GM18508 (cell line): Measurements from ENCODE around the gene PAQR9.

Source experiments
- ATAC-seq: cut with Tn5 transposase; IDR thresholded peaks from one replicate; pipeline ENCODE4 v1.9.1; 2021; ENCODE audit warnings: moderate number of reproducible peaks; ENCODE audit not compliant: insufficient read depth, unreplicated experiment

The PAQR9 gene

GRCh38 chr3:142926368-142926944 is 37.0 kb downstream of the PAQR9 start:
- ATAC-seq, result no peak

GRCh38 chr3:142925140-142925539 is 38.3 kb downstream of the PAQR9 start:
- no peak for ATAC-seq

GRCh38 chr3:142923694-142924093 is 39.8 kb downstream of the PAQR9 start:
- no peak for ATAC-seq

DNA sequence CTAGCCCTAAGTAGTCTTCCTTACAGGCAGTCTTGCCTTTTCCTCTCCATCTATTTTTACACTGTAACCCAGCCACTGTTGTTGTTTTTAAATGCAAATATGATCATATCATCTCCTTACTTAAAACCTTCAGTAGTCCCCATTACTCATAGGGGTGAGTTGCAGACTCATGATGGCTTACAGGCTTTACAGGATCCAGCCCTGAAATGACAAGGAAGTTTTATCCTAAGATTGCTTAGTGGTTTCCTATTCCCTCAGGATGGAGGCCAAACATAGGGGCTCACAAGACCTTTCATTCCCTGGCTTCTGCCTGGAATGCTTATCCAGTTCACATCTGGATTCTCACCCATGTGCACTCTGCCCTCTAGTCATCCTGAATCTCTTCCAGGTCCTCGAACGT is 46.9 kb downstream of the PAQR9 start:
- ATAC-seq, result no peak

DNA sequence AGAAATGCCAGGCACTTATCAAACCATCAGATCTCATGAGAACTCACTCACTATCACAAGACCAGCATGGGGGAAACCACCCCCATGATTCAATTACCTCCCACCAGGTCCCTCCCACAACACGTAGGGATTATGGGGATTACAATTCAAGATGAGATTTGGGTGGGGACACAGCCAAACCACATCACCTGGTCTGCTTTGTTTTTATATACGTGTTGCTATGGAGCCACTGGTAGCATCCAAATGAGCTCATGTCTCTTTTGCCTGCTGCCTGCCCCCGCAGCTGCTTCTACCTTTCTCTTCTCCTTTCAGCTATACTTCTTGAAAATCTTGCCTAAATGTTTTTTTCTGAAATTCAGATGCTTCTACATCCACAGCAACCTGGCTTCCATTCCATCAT is 47.8 kb downstream of the PAQR9 start:
- ATAC-seq, result no peak

DNA sequence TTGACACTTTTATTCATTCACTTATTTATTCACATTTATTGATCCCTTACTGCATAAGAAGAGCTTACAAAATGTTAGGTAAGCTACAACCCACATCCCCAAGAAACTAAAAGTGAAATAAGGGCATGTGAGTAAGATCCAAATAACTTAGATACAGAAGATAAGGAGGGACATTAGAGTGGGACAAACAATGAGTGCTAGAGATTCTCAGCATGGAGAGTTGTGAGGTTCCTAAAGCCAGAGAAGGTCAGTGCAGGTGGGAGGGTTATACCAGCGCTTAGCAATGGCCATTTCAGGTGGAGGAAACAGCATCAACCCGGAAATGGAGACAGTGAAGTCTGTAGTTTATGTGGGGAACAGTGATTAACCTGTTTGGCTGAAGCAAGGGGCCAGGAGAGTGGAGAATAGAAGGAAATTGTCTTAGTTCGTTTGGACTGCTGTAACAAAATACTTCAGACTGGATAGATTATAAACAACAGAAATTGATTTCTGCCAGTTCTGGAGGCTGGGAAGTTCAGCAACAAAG is 49.1 kb downstream of the PAQR9 start:
- no peak for ATAC-seq

- no peak for ATAC-seq
Measured at GRCh38 chr3:142913432-142913831, 50.0 kb downstream of the PAQR9 start.

DNA sequence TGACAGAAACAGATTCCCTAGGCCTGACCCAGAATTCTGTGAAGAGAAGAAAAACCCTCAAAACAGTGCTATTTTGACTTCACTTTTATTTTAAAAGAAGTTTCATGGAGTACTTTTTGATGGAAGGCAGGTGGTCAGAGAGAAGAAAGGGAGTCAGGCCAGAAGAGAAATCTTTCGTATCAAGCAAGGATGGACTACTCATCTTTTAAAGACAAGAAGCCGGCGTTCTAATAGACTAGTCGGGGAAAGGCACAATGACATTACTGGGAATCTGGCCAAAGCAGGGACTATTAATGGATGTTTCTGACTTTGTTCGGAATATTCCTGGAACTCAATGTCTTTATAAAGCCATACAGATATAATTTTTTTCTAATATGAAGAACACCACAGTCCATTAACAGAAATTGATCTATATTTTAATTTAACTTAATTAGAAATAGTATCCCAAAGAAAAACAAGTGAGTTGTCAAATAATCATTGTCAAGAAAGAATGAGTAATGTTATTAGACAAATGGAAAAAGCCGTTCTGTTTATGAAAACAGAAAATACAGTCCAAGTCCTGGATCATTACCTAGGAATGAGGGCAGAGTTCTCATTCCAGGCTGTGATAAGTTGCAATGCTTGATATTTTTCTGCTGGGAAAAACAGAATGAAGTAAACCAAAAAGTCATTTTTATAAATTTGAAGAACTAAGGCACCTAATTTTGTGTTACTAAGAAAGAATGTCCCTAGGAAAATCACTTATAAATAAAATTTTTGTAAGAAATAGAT is 50.9 kb downstream of the PAQR9 start:
- no peak for ATAC-seq
